Ishikawa (cell line): ENCODE measurements around the gene TCF15.

Experiments used
- CEBPB ChIP-seq: IDR thresholded peaks from 2 replicates; pipeline ENCODE4 v1.6.1; 2012
- CREB1 ChIP-seq: IDR thresholded peaks from 2 replicates; pipeline ENCODE4 v1.6.1; 2012; ENCODE audit warnings: low read depth
- EGR1 ChIP-seq: IDR thresholded peaks from 2 replicates; pipeline ENCODE4 v1.6.1; 2012
- EP300 ChIP-seq: IDR thresholded peaks from 2 replicates; pipeline ENCODE4 v1.6.1; 2012; ENCODE audit warnings: borderline replicate concordance
- NFIC ChIP-seq: IDR thresholded peaks from 2 replicates; pipeline ENCODE4 v1.6.1; 2012
- RAD21 ChIP-seq: IDR thresholded peaks from 2 replicates; pipeline ENCODE4 v1.6.1; 2012; ENCODE audit warnings: low read depth
- TAF1 ChIP-seq: IDR thresholded peaks from 2 replicates; pipeline ENCODE4 v1.6.1; 2012; ENCODE audit warnings: low read depth, mild to moderate bottlenecking
- TCF12 ChIP-seq: IDR thresholded peaks from 2 replicates; pipeline ENCODE4 v1.6.1; 2012; ENCODE audit warnings: low read depth
- TEAD4 ChIP-seq: IDR thresholded peaks from 2 replicates; pipeline ENCODE4 v1.6.1; 2012
- YY1 ChIP-seq: IDR thresholded peaks from 2 replicates; pipeline ENCODE4 v1.6.1; 2012; ENCODE audit warnings: low read depth
- ZBTB7A ChIP-seq: IDR thresholded peaks from 2 replicates; pipeline ENCODE4 v1.6.1; 2012; ENCODE audit warnings: low read depth
- TF ChIP-seq, protein P1 (sequence below): IDR thresholded peaks from 2 replicates; pipeline ENCODE4 v1.6.1; 2012
- TF ChIP-seq, protein P2 (sequence below): IDR thresholded peaks from 2 replicates; pipeline ENCODE4 v1.6.1; 2012; ENCODE audit warnings: low read depth, mild to moderate bottlenecking

DNA sequence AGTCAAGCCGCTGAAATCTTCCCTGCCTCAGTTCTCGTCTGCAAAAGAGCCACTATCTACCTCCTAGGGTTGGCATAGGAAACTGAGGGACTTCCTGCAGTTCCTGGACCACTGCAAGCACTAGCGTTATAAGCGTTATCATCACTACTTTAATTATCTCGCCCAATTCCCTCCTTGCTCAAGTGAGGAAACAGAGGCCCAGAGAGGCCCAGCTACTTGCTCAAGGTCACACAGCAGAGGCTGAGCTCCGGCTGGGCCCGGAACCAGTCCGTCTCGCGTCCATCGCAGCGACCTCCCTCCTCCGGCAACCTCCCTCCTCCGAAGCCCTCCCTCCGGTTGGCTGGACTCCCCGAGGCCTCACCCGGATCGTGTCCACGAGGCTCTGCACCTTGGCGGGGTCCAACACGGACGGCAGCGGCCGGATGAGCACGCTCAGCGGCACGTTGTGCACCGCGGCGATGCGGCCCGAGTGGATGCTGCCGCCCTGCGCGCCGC is 42.6 kb upstream of the TCF15 start:
- TF ChIP-seq RAD21 (no peak), CEBPB (no peak), EP300 (no peak), ZBTB7A (0 out of 2 replicates have a peak, but pooled peaks have one; percentile 3), YY1 (no peak), TCF12 (no peak), TAF1 (0 out of 2 replicates have a peak, but pooled peaks have one; percentile 12), NFIC (no peak), TEAD4 (no peak), CREB1 (no peak), EGR1 (no peak)
- TF ChIP-seq, protein P1, sequence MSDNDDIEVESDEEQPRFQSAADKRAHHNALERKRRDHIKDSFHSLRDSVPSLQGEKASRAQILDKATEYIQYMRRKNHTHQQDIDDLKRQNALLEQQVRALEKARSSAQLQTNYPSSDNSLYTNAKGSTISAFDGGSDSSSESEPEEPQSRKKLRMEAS, result peak; percentile 82
- TF ChIP-seq, protein P2, sequence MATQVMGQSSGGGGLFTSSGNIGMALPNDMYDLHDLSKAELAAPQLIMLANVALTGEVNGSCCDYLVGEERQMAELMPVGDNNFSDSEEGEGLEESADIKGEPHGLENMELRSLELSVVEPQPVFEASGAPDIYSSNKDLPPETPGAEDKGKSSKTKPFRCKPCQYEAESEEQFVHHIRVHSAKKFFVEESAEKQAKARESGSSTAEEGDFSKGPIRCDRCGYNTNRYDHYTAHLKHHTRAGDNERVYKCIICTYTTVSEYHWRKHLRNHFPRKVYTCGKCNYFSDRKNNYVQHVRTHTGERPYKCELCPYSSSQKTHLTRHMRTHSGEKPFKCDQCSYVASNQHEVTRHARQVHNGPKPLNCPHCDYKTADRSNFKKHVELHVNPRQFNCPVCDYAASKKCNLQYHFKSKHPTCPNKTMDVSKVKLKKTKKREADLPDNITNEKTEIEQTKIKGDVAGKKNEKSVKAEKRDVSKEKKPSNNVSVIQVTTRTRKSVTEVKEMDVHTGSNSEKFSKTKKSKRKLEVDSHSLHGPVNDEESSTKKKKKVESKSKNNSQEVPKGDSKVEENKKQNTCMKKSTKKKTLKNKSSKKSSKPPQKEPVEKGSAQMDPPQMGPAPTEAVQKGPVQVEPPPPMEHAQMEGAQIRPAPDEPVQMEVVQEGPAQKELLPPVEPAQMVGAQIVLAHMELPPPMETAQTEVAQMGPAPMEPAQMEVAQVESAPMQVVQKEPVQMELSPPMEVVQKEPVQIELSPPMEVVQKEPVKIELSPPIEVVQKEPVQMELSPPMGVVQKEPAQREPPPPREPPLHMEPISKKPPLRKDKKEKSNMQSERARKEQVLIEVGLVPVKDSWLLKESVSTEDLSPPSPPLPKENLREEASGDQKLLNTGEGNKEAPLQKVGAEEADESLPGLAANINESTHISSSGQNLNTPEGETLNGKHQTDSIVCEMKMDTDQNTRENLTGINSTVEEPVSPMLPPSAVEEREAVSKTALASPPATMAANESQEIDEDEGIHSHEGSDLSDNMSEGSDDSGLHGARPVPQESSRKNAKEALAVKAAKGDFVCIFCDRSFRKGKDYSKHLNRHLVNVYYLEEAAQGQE, result no peak
